ENCODE results near the gene PRKCA. TPM values are rescaled to one million over a fixed set of nuclear protein-coding genes. Genes with fewer than 3 reads are reported as not detected.

Gene PRKCA
- total RNA-seq, 2 donors from 2014 or later = 10.9 to 12.4 TPM

GRCh38 chr17:66517336-66518009 lies 215.1 kb downstream of the PRKCA start:
- DNase-seq (ENCODE audit: low spot score) = no peak
- intact Hi-C loops (cut with DNase I) = no loop called here

GRCh38 chr17:66518108-66518507 lies 215.7 kb downstream of the PRKCA start:
- intact Hi-C loops (cut with DNase I) = no loop called here
- DNase-seq (ENCODE audit: low spot score) = no peak

DNA sequence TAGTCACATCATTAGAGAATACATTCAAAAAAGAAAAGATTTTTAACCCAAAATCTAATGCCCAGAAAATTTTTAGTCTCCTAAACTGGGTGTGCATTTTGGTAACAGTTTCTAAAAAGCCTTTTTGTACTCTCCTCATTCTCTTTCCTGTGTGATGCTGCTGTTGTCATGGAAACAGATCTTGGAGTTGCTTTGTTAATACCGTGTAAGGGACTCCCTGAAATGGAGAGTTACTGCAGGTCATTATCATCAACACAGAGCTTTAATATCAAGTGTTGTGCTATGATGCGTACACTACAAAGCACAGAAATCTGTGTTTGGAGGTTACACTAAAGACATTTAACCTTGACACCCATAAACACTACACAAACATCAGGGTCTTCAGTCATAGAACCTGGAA lies 216.3 kb downstream of the PRKCA start:
- DNase-seq (ENCODE audit: low spot score) = no peak
- intact Hi-C loops (cut with DNase I) = no loop called here

- intact Hi-C loops (cut with DNase I) = no loop called here
Measured at GRCh38 chr17:66519154-66519553, 216.7 kb downstream of the PRKCA start.

GRCh38 chr17:66520999-66521398 lies 218.6 kb downstream of the PRKCA start:
- intact Hi-C loops (cut with DNase I) = no loop called here
- DNase-seq (ENCODE audit: low spot score) = no peak

More at GRCh38 chr17:66519154-66519553, 216.7 kb downstream of the PRKCA start:
- DNase-seq (ENCODE audit: low spot score) = no peak

- intact Hi-C loops (cut with DNase I) = no loop called here
- DNase-seq (ENCODE audit: low spot score) = no peak
Measured at GRCh38 chr17:66522591-66523272, 220.3 kb downstream of the PRKCA start.

GRCh38 chr17:66523378-66524200 lies 221.2 kb downstream of the PRKCA start:
- intact Hi-C loops (cut with DNase I) = no loop called here
- no peak for DNase-seq (ENCODE audit: low spot score)

DNA sequence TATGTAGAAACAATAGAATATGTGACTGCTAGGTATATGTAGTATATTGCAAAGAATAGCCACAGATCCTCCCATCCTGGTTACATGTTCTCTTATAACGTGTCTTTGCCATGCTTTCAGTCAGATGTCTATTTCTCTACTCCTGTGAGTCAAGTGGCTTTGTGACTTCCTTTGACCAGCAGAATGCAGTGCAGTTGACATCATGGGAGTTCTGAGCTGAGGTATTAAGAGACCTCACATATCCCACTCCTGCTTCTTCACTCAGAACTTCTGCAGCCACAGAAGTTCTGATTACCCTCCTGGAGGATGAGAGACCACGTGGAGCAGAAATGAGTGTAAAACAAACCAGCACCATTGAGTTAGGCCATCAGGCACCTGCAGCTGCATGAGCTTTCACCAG lies 222.5 kb downstream of the PRKCA start:
- intact Hi-C loops (cut with DNase I) = no loop called here
- DNase-seq (ENCODE audit: low spot score) = no peak

DNA sequence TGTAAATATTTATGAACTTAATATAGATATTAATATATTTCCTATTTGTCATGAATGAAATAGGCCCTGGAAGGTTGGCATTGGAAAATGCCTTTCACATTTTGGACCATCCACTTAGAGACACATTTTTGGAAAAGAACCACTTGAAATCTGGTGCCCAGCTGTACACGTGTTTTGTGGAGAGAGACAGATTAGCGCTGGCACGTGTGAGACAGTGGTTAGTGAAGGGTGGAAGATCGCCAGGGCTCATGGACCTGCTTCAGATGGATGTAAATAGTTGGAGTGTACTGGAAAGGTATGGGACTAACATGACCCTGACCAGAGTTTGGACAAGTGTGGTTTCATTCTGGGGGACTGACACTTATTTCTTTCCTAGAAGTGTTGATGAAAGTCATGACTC lies 222.9 kb downstream of the PRKCA start:
- DNase-seq (ENCODE audit: low spot score) = no peak
- intact Hi-C loops (cut with DNase I) = no loop called here

DNA sequence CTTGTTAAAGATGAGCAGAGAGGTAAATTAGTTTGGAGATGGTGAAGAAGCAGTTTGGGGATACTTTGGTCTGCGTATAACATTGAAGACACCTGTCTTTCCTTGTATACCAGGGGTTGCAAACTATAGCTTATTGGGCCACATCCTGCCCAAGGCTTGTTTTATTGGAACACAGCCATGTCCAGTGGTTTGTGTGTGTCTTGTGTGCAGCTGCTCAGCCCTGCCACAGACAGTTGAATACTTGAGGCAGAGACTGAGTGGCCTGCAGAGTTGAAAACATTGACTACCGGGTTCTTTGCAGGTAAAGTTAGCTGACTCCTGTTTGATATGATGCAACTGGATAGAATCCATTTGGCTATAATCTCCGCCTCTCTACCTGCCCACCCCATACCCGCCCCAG lies 224.4 kb downstream of the PRKCA start:
- DNase-seq (ENCODE audit: low spot score) = no peak
- intact Hi-C loops (cut with DNase I) = no loop called here

- DNase-seq (ENCODE audit: low spot score) = no peak
- intact Hi-C loops (cut with DNase I) = no loop called here
Measured at GRCh38 chr17:66527335-66527734, 224.9 kb downstream of the PRKCA start.

- no peak for DNase-seq (ENCODE audit: low spot score)
- intact Hi-C loops (cut with DNase I) = loop anchor here in 1 of 2 donors (1.0 kb wide), 1 partner anchor 105 kb away; no protein-coding TSS in a partner anchor
Measured at GRCh38 chr17:66531851-66532295, 229.5 kb downstream of the PRKCA start.

GRCh38 chr17:66533572-66533971 lies 231.2 kb downstream of the PRKCA start:
- no peak for DNase-seq (ENCODE audit: low spot score)
- intact Hi-C loops (cut with DNase I) = no loop called here

DNA sequence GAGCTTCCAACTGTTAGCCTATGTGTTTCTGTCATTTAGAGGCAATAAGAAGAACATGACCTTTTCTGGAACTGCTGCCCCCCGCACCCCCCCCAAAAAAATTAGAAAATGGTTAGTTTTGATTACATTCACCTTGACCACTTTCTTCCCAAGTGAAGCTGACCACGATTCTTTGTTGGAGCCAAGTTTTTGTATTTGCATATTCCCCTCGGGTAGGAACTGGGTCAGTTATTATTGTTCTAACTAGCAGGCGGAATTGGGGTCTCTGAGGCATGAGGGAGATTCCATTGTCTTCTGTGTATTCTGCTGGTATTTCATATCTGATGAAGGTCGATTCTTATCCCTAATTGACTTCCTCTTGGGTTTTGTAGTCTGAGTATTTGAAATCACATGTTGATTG lies 231.6 kb downstream of the PRKCA start:
- DNase-seq (ENCODE audit: low spot score) = no peak
- intact Hi-C loops (cut with DNase I) = no loop called here

DNA sequence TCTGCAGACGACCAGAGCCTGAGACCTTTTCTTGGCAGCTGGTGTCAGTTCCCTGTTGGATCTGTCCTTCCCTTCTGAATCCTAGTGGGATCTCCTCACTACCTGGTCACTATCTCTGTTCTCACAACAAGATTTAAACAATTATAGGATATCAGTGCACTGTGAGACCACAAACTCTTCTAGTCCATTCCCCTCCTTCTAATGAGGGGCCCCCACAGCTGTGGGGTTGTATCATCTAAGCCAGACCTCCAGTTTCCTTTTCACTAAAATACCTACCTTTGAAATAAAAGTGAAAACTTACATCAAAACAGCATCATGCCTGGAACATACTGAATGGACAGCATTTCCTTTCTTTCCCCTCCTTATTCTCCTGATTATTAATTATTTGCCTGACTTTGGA lies 233.2 kb downstream of the PRKCA start:
- intact Hi-C loops (cut with DNase I) = no loop called here
- no peak for DNase-seq (ENCODE audit: low spot score)

- DNase-seq (ENCODE audit: low spot score) = no peak
- intact Hi-C loops (cut with DNase I) = no loop called here
Measured at GRCh38 chr17:66537502-66537901, 235.1 kb downstream of the PRKCA start.

DNA sequence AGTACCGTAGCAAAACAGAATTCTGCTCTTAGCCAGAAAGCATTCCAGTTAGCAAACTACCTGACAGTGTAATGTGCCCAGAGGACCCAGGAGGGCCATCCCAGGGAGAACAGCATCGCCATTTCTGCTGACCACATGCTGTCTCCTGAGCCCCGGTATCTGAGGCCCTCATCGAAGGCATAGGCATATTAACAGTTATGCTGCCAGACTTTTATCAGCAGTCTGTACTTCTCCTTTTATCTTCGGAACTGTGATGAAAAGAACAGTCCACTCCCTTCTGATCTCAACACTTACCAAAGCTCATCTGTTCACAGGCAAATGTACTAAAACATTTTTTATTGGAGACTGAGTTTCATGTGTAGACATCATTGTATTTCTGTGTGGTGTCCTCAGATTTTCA lies 236.4 kb downstream of the PRKCA start:
- intact Hi-C loops (cut with DNase I) = no loop called here
- no peak for DNase-seq (ENCODE audit: low spot score)

GRCh38 chr17:66540131-66540781 lies 237.8 kb downstream of the PRKCA start:
- DNase-seq (ENCODE audit: low spot score) = no peak
- intact Hi-C loops (cut with DNase I) = no loop called here

DNA sequence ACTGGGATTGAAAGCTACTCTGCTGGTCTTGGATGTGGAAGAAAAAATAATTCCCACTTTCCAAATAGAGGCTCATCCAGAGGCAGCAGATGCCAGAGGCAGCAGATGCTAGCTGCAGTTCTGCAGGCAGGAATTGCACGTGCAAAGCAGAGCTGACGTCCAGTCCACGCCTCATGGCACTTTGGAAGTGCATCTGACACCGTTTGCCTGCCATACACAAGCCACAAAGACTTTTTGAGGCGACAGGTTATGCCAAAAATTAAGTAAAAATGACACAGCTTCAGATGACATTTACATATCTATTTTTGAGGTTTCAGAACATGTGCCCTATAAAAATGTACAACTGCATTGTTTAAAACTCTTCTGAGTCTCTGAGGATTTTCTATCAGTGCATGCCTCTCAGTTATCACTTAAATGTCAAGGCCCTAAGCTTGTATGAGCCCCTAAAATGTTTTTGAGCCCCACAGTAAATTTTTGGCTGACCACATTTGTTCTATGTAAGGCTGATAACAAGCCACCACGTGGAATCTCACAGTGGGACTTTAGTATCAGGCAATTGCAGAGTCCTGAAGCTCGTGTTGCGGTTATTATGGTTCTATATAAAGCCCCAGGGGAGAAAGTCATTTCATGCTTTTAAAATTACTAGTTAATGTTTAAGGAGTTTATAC lies 239.2 kb downstream of the PRKCA start:
- intact Hi-C loops (cut with DNase I) = no loop called here
- DNase-seq (ENCODE audit: low spot score) = no peak
